AG09309 (cell line): ENCODE measurements around the gene LYL1.
A peak's percentile ranks its signal among the peaks of the same experiment; 100 is the strongest.

ENCODE experiments used
- DNase-seq: peaks from one replicate; pipeline ENCODE4 v3.0.0-alpha.2; 2010; ENCODE audit warnings: low read depth
- H3K4me3 ChIP-seq: 2 replicates; pipeline ENCODE4 v1.5.1; 2011; ENCODE audit warnings: mild to moderate bottlenecking, low read depth, low read length, moderate library complexity; ENCODE audit not compliant: control insufficient read depth
- CTCF ChIP-seq: IDR thresholded peaks from 2 replicates; pipeline ENCODE4 v1.5.1; 2011; ENCODE audit warnings: mild to moderate bottlenecking, low read depth, low read length, inconsistent platforms; ENCODE audit not compliant: insufficient read depth, control insufficient read depth; ENCODE audit errors: missing control alignments

LYL1 gene

GRCh38 chr19:13091400-13092157 lies 11.1 kb downstream of the LYL1 start:
- peak; percentile 80 for DNase-seq
- no peak for TF ChIP-seq CTCF
- no peak overlapping the region for H3K4me3 ChIP-seq

- DNase-seq = no peak
- TF ChIP-seq CTCF = no peak
- no peak overlapping the region for H3K4me3 ChIP-seq
Observed at GRCh38 chr19:13090511-13091231, 12.0 kb downstream of the LYL1 start.

GRCh38 chr19:13089857-13090507 lies 12.7 kb downstream of the LYL1 start:
- no peak for TF ChIP-seq CTCF
- DNase-seq = no peak
- H3K4me3 ChIP-seq = no peak overlapping the region

GRCh38 chr19:13089139-13089856 lies 13.4 kb downstream of the LYL1 start:
- DNase-seq = no peak
- no peak overlapping the region for H3K4me3 ChIP-seq
- TF ChIP-seq CTCF = peak; percentile 41

GRCh38 chr19:13087795-13088537 lies 14.7 kb downstream of the LYL1 start:
- DNase-seq = no peak
- TF ChIP-seq CTCF = no peak
- H3K4me3 ChIP-seq = no peak overlapping the region

GRCh38 chr19:13087295-13087694 lies 15.4 kb downstream of the LYL1 start:
- TF ChIP-seq CTCF = no peak
- no peak for DNase-seq
- H3K4me3 ChIP-seq = no peak overlapping the region
